Measurements from ENCODE around the gene RRAS2.

The RRAS2 gene

DNA sequence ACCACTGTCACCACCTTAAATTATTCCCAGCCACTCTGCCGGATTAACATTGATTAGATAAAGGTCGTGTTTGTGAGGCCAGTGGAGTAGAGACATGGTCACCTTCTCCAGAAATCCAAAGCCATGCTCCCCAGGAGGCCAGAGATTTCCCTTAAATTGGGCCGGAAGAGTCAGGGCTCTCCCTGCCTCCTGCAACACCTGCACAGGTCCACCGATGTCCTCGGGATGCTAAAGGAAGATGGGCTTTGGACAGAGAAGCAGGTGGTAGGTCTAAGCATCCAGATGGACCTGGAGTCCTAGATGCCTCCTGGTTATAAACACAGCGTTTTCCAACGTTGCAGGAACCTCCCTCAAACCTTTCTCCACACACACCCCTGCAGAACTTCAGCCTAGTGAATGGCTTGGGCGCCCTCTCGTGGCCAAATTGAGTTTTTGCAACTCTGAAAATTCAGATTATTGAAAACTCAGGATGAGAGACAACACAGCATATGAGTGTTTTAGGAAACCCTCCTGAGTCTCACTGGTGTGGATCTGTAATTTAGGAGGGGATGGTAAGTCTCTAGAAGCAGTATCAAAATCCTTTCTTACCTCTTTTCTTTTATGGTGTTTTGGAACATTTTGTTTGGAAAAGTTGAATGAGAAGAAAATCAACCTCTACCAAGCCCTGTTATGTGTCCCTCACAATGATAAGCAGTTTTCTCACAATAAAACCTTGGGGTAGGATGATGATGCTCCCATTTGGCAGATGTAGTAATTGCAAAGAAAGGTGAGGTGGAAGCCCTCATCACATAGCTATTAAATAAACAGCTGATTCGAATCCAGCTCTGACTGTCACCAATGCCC is 109.6 kb downstream of the RRAS2 start:
- TF ChIP-seq, protein P1, sequence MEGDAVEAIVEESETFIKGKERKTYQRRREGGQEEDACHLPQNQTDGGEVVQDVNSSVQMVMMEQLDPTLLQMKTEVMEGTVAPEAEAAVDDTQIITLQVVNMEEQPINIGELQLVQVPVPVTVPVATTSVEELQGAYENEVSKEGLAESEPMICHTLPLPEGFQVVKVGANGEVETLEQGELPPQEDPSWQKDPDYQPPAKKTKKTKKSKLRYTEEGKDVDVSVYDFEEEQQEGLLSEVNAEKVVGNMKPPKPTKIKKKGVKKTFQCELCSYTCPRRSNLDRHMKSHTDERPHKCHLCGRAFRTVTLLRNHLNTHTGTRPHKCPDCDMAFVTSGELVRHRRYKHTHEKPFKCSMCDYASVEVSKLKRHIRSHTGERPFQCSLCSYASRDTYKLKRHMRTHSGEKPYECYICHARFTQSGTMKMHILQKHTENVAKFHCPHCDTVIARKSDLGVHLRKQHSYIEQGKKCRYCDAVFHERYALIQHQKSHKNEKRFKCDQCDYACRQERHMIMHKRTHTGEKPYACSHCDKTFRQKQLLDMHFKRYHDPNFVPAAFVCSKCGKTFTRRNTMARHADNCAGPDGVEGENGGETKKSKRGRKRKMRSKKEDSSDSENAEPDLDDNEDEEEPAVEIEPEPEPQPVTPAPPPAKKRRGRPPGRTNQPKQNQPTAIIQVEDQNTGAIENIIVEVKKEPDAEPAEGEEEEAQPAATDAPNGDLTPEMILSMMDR (conservative IDR thresholded peaks at IDR 0.05; ENCODE audit: low read length), result peak; percentile 86
- peak; percentile 49 for DNase-seq (ENCODE audit: low read depth)
- no peak overlapping the region for H3K4me3 ChIP-seq (ENCODE audit: low read length)

- DNase-seq (ENCODE audit: low read depth), result no peak
- H3K4me3 ChIP-seq (ENCODE audit: low read length), result no peak overlapping the region
- TF ChIP-seq, protein P1 (conservative IDR thresholded peaks at IDR 0.05; ENCODE audit: low read length), result 0 out of 2 replicates have a peak, but pooled peaks have one; percentile 16
Measured at GRCh38 chr11:14248580-14248981, 110.4 kb downstream of the RRAS2 start.

DNA sequence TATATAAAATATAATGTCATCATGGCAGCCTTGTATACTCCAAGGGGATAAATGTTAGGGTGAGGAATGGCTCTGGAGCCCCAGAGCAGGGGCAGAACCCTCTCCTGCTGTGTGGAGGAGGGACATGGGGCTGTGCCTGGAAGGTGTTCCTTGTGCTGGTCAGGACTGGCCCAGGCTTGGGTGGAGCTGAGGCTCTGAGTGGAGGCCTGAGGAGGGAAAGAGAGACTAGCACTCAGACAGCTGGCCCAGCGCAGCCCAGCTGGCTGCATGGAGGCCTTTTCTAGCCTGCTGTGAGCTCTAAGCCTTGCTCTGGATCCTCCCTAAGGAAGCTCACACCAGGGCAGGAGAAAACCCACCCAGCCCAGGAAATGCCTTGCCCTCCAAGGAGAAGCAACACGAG is 113.5 kb downstream of the RRAS2 start:
- no peak overlapping the region for H3K4me3 ChIP-seq (ENCODE audit: low read length)
- DNase-seq (ENCODE audit: low read depth), result no peak
- TF ChIP-seq, protein P1 (conservative IDR thresholded peaks at IDR 0.05; ENCODE audit: low read length), result no peak

DNA sequence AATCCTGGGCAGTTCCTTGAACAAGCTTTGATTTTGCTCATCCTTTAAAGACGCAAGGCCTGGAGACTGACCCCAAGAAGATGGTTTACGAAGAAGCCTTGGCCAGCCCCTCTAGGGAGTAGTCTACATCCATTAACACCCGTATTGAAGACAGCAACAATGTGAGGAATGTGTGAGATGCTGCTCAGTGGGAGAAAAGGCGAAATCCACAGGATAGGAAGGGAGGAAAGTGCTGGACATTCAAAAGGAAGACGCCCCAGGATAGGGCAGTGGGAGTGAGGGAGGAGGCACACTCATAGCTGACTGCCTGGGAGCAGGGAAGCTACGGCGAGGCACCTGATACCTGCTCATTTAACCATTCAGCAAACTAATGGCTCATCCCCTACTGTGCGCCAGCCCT is 114.1 kb downstream of the RRAS2 start:
- TF ChIP-seq, protein P1 (conservative IDR thresholded peaks at IDR 0.05; ENCODE audit: low read length), result no peak
- DNase-seq (ENCODE audit: low read depth), result no peak
- H3K4me3 ChIP-seq (ENCODE audit: low read length), result no peak overlapping the region

- H3K4me3 ChIP-seq (ENCODE audit: low read length), result no peak overlapping the region
- TF ChIP-seq, protein P1 (conservative IDR thresholded peaks at IDR 0.05; ENCODE audit: low read length), result no peak
- no peak for DNase-seq (ENCODE audit: low read depth)
Measured at GRCh38 chr11:14242733-14243132, 116.2 kb downstream of the RRAS2 start.

- H3K4me3 ChIP-seq (ENCODE audit: low read length), result no peak overlapping the region
- TF ChIP-seq, protein P1 (conservative IDR thresholded peaks at IDR 0.05; ENCODE audit: low read length), result no peak
- no peak for DNase-seq (ENCODE audit: low read depth)
Measured at GRCh38 chr11:14242187-14242586, 116.8 kb downstream of the RRAS2 start.

- TF ChIP-seq, protein P1 (conservative IDR thresholded peaks at IDR 0.05; ENCODE audit: low read length), result no peak
- no peak for DNase-seq (ENCODE audit: low read depth)
- H3K4me3 ChIP-seq (ENCODE audit: low read length), result no peak overlapping the region
Measured at GRCh38 chr11:14240951-14241350, 118.0 kb downstream of the RRAS2 start.
